ENCODE results near the gene EIF4E3.

EIF4E3 gene

DNA sequence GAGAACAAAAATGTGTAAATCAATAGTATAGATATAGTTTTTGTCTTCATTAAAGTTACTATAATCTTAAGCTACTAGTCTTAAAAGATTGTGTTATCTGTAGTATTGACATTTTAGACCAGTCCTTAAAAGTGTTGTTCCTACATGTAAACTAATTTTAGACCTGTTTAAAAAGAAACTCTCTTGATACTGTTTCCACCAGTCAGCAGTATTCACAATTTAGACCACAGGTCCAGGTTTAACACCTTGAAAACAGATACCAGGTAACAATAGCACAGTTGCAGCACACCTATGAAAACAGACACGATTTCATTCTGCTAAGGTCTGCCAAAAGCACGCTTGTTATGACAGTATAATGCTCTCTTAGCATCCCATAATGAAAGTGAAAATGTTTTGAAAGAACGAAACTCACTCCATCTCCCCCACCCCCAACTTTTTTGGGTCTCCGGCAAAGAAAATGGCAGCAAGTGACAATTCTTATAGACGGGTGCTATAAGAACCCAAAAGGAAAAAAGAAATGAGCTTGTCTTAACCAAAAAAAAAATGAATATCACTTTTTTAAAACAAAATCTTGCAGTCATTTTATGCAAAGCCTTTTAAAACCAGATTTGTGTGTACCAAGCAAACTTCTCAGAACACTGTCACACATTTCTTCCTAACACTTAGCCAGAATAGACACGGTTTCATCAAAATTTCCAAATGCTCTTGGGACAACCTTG, 1.6 kb downstream of the EIF4E3 start:
- no peak for DNase-seq (ENCODE audit: low spot score)

DNA sequence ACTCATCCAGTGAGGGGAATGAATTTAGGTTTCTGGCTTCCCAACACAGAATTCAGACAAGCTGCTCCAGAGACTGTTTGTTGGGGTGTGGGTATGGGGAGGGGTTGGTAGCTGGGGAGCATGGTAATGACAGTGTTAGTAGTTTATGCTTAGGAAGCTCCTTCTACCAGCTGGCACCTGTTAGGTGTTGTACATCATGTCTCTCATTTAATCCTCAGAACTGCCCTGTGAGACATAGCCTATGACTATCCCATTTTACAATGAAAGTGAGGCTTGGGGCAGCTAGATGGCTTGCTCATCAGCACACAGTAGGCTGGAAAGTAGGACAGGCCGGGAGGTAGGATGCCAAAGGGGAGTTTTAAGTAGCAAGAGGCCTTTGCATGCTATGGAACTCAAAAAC, 2.5 kb downstream of the EIF4E3 start:
- no peak for DNase-seq (ENCODE audit: low spot score)

DNA sequence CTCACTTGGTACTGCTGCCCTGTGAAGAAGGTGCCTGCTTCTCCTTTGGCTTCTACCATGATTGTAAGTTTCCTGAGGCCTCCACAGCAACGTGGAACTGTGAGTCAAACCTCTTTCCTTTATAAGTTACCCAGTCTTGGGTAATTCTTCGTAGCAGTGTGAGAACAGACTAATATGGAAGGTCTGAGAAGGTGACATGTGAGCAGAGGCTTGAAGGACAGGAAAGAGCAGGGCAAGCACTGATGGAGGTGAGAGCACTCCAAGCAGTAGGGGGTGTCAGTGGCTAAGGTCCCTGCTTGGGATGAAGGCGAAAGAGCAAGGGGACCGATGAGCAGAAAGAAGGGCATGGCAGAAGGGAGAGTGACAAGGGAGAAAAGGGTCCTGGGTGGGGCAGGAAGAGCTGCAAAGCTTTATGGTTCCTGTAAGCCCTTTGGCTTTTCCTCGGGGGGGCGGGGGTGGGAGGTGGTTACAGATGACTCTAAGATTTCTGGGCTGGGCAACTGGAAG, 3.5 kb downstream of the EIF4E3 start:
- no peak for DNase-seq (ENCODE audit: low spot score)

DNA sequence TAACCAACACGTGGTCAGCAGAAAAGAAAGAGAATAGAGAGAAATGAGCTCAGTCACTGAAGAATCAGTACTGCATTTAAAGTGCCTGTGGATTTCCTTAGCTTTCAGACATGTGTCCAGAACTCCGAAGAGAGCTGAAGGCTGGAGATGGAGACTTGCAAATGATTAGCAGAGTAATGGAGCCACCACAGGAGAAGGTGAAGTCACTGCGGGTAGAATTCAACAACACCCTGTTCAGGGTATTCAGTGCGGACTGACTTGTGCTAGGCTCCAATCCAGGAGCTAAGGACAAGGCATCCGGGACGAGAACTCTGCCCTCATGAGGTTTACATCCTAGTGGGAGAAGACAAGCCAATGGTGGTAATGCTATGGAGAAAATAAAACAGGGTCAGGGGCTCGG, 4.2 kb downstream of the EIF4E3 start:
- DNase-seq (ENCODE audit: low spot score), result no peak

DNA sequence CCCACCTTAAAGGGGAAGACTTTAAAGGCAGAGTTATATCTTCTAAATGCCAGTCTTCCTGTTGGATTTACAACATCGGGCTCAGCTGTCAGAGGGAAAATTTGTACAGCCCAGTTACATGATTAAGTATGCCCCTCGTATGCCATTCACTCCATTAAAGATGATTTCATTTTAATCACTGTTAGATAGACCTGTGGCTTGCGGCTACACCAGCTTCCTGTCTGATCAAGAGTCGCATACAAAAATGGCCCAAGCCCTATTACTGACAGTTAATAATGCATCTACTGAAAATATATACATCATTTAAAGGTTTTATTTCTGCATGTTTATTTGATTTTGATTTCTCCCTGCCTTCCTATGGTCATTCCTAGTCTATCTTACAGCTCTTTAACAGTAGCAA, 7.1 kb downstream of the EIF4E3 start:
- no peak for DNase-seq (ENCODE audit: low spot score)

DNA sequence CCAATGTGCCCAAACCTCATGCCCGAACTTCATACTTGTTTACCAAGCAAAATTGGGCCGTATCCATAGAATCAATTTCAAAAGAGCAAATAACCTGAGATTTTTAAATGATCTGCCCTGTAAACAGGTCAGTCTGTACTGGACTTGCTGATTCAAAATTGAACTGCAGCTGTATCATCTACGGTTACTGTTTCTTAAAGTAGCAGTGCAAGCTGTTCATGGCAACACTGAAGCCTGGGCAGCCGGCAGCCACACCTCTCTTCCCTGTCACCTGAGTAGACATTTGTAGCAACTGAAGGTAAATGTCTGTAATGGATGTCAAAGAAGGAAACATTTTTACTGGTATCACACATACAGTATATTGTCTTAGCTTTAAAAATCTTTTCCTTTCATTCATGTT, 10.6 kb downstream of the EIF4E3 start:
- DNase-seq (ENCODE audit: low spot score), result no peak

DNA sequence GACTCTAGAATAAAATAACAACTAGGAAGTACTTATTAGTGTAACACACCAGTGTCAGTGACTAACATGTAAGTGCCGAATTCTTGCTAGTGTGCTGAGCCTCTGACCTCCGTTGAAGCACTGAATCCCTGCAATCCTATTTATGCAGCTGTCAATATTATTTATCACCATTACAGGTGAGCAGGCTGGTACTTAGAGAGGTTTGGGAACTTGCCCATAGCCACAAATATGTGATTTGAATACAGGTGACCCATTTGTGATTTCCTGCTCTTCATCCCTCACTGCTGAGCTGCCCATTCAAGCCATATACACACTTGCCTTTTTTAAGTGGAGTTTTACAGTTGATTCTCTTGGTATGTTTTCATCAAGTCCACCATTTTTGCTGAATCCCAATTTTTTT, 12.2 kb downstream of the EIF4E3 start:
- no peak for DNase-seq (ENCODE audit: low spot score)

DNA sequence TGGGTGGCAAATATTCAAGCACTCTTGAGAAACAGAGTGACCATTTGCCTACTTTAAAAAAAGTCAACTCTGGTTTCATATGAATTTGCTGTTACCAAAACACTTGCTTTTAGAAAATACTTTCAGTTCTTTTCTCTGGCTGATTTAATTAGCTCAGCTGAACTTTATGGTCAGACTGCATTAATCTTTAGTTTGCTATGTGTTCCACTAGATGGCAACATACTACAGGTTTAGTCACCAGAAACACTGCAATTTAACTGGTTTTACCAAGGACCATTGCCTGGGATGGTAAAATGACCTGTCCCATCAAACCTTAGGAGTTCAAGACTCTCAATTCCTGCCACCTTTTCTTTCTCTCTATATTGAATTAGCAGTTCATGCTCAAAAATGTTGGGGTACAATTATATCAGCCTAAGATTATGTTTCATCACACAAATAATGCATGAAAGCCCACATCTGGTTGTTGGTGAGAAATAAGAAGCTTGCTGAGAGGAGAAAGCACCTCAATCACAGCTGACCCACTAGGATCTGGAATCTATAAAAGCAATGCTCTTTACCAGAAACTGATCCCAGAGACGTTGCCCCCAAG, 14.2 kb downstream of the EIF4E3 start:
- peak; percentile 90 for DNase-seq (ENCODE audit: low spot score)

DNA sequence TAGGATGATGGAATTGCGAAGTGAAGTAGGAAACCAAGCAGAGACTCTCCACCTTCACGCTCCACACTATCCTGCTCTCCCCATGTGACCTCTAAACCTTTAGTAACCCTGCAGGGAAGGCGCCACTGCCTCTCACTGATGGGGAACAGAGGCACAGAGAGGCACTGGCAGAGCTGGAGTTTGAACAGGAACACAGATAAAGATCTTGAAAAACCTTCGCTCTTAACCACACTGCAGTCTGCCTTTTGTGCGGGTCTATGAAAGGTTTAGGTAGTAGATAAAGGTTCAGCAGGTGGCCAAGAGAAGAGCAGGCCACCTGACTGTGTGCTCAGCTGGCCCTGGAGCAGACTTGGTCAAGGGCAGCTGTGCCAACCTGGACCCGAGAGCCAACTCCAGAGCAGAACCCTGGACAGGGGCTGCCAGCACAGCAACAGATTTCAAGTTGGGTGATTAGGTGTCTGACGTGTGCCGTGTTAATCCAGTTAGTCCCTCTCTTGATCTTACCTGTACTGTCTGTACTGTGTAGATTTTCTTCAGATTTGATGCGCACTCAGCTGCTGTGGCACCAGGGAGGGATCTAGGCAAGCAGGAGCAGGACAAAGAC, 15.2 kb downstream of the EIF4E3 start:
- DNase-seq (ENCODE audit: low spot score), result no peak

DNA sequence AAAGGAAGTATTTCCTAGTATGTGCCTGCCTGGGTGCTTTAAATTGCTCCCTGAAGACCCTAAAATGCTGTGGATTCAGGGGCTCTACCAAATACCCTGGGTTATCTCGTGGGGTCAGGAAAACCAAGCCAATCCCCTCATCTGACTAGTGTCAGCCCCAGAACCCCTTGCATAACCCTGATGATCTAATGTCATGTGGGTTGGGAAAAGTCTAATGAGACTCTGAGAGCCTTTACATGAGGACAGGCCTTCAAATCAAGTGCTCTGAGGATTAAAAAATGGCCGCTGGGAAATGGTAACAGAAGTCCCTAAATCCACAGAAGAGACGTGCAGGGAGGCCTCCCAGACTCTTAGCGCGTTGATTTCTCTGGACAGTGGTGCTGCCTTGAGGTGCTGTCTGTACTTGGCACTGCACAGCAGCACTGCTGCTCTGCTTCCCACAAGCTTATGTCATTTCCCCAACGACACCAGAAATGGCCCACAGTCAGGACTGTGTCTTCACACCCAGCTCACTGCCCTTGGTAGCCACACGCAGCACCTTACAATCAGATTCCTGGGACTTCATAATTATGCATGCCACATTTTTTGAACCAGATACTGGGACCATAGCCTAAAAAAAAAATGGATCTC, 16.6 kb downstream of the EIF4E3 start:
- DNase-seq (ENCODE audit: low spot score), result no peak

DNA sequence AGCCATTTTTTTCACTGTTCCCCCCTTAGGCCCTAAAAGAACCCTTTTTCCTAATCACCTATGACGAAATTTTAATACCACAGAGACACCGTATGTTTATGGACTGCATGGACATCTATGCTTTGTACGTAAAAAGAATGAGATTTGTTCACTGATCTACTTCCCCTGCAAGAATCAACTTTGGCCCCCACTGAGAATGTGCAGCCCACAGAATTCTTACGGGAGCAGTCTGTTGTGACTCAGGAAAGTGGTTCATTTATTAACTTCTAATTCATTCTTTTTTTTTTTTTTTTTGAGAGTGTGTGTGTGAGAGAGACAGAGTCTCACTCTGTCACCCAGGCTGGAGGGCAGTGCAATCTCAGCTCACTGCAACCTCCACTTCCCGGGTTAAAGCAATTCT, 17.6 kb downstream of the EIF4E3 start:
- no peak for DNase-seq (ENCODE audit: low spot score)

DNA sequence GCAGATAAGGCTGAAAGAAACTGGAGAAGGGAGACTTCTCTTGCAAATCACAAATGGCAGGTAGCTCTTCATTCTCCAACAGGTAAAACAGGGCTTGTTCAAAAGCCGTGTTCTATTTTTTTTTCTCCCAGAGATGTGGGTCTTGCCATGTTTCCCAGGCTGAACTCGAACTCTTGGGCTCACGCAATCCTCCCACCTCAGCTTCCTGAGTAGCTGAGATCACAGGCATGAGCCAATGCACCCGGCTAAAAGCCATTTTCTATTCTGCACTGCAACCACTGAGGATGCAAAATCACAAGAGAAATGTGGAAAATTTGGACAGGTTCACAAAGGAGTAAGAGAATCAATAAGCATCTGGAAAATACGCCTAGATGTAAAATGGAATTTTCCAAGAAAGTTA, 19.5 kb downstream of the EIF4E3 start:
- no peak for DNase-seq (ENCODE audit: low spot score)

DNA sequence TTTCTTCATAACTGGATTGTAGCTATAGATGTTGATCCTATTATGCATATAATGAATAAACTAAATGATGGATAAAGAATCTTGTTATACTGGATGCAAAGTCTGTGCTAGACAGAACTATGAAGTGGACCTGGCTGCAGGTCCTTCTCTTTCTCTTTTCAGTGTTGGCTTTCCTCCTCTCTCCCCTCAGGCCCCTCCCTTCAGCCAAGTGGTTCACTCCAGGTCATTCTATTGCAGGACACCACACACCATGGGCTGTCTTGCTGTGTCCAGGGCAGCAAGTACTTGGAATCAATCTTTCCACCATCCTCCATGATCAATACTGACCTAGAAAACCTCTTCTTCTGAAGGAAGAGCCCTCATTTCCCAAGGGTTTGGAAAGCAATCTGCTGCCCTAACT, 20.3 kb downstream of the EIF4E3 start:
- no peak for DNase-seq (ENCODE audit: low spot score)

DNA sequence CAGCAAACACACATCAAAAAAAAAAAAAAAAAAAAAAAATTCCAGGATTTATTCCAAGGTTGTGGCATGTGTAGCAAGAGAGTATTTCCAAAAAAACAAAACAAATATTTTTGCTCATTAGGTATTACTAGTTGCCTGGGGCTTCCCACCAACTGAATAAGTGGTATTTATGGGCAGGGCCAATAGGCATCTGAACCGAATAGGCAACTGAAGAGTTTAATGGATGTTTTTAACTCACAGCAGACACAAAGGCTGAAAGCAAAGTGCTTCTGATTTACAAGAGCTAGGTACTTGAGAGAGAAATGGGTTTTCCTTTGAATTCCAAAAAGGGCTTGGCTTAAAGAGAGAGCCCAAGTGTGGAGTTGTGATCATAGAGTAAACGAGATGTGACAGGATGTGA, 21.4 kb downstream of the EIF4E3 start:
- DNase-seq (ENCODE audit: low spot score), result no peak

DNA sequence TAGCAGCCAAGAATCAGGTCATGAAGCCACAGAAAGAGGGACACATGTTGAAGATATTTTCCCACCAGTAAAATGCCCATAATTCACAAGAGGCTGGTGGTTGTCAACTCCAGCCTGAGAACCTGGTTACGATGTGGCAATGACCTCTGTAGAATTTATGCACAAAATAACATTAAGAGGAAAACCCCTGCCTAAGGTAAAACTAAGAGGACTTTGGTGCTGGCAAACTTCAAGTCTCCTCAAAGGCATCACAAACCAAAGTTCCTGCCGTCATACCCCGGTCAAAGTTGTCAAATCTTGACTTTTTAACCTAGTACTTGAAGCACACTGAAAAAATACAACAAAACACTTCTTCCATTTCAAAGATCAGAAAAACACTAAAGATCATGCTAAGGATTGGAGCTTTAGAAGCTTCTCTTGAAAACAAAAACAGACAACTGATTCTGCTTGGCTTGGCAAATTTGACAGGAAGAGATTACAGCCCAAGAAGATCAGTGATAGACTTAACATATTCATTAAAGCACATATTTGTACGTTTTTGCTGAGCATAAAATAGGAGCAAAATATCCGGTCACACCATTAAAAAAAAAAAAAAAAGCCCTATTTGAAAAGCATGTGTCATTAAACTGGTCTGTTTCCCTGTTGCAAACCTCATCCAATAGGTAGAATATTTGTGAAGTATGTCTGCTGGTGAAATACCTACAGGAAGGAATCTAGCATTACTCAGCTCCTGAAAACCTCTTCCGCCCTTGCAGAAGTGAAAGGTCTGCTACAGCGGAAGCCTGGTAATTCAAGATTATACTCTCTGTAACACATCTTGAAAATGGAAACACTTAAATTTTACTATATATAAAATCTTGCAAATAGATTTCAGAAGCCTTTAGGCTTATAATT, 22.8 kb downstream of the EIF4E3 start:
- DNase-seq (ENCODE audit: low spot score), result no peak

DNA sequence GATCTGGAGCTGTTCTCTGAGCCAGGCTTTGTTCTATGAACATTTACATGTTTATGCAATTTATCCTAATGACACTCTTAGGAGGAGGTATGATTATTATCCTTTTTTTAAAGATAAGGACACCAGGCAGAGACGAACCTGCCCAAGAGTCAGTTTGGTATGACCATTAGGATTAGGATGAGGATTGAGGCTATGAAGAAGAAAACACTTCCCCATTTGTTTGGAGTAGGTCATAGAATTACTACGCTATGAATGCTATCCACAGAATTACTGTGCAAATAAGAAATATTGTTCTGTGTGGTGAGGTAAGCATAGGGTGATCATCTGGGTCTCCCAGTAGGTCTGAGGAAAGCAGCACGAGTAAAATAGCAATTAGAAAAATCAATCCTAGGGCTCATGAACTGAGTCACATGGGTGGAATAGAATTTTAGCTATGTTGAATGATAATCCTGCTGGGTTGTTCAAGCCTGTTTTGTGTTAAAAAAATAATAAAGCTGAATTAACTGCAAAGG, 23.9 kb downstream of the EIF4E3 start:
- no peak for DNase-seq (ENCODE audit: low spot score)

DNA sequence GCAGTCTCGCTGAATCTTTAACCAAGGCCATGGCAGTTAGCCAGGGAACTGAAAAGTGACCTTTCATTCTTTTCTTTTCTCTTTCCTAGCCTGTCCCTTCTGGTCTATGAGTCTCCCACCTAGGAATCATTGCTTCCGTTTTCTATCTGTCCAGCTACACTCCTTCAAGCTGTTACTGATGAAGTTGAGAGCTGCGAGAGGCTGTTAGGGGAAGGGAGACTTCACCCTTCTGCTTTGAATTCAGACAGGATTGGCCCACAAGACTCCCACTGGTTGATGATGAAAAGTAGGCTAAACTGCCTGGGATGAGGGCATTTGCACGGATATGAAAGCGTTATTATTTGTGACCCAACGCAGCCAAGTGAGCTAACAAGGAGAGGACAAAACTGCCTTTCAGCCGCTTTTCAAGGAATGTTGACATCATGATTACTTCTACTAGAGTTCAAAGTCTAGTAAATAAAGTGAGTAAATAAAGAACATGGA, 30.2 kb downstream of the EIF4E3 start:
- DNase-seq (ENCODE audit: low spot score), result peak; percentile 74

DNA sequence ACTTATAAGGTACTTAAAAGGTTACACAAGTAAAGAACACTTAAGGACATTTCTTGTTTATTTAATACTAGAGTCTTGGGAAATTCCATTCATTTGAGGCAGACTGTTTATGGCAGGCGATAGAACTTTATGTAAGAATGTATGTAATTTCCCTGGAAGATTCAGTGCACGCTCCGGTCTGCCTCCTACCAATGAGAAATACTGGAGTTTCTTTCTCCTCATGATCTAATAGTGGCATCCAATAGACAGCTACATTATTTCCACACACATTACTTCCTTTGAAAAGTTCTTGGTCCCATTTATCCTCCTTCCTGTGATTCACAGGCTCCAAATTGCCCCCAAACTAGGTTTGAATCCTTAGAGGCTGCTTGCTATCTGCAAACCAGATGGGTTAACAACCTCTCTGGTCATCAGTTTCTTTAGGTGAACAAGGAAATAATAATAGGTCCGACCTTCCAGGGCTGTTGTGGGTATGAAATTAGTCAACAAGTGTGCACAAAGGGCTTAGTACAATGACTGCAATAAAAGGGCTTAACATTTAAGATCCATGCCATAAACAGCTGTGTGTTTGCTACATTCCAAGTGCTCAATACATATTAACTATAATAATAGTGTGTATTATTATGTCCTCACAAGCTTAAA, 30.7 kb downstream of the EIF4E3 start:
- DNase-seq (ENCODE audit: low spot score), result peak; percentile 64

DNA sequence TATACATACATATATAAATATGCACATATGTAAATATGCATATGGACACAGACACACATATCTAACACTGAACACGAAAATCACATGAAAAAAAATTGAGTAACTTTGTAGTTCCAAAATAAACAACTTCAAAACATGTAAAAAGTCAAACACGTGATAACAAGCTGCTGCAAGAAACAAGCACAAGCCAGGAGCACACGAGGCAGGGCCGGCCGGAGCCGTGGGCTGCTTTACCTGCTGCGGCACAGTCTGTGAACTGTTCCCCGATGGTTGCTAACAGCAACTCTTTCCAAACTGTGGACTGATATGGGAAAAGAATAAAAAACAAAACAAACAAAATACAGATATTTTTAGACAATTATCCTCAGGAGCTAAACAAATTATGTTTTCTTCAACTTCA, 31.6 kb downstream of the EIF4E3 start:
- DNase-seq (ENCODE audit: low spot score), result no peak

DNA sequence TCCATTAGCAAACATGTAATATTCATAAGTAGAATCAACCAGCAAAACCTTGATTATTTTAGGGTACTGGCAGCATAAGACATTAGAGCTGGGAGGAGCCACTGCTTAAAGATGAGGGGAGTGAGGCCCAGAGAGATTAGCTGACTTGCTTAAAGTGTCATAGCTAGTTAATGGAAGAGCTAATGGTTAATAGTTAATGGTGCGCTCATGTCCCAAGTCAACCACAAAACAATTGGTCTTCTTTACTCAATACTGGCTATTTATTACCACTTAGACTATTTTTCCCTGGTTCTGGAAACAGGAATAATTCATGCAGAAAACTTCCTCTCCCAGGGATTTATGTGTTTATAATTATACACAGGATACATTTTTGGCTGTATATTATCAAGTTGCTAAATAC, 33.1 kb downstream of the EIF4E3 start:
- DNase-seq (ENCODE audit: low spot score), result no peak

DNA sequence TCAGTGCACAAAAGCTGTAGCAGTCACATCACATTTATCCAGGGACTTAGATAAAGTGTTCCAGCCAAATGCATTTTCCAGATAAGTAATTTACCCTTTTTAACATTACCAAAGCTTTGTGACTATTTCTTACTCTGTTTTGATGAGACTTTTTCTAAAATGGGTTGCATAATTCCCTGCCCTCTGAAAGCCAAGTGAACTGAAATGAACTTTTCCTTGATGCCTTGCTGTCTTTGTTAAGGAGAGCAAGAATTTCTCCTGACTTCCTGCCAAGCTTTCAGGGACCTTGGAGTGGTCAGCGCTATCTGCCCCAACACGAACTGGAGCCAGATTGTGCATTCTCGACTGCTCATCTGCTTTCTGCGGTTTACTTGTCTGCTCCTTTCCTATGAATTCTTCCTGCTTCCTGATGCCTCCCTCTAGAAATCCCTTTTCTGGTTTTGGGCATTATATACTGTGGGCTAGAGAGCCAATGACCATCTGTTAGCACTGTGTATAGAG, 34.8 kb downstream of the EIF4E3 start:
- DNase-seq (ENCODE audit: low spot score), result peak; percentile 64

All from COLO829 (cell line).